Activated CD4-positive, alpha-beta T cell treated with anti-CD3 and anti-CD28 coated beads, Interleukin-2, Interleukin-4, amounts not matched to agents 100 ng/mL and 50 ng/mL, durations not matched to agents 16 hours and 8 hours (primary cell): Measurements from ENCODE around the gene NTHL1.
A peak's percentile ranks its signal among the peaks of the same experiment; 100 is the strongest.

Experiments used
- DNase-seq: peaks from one replicate; pipeline ENCODE4 v3.0.0-alpha.2; 2020; ENCODE audit warnings: low spot score

NTHL1 gene

DNA sequence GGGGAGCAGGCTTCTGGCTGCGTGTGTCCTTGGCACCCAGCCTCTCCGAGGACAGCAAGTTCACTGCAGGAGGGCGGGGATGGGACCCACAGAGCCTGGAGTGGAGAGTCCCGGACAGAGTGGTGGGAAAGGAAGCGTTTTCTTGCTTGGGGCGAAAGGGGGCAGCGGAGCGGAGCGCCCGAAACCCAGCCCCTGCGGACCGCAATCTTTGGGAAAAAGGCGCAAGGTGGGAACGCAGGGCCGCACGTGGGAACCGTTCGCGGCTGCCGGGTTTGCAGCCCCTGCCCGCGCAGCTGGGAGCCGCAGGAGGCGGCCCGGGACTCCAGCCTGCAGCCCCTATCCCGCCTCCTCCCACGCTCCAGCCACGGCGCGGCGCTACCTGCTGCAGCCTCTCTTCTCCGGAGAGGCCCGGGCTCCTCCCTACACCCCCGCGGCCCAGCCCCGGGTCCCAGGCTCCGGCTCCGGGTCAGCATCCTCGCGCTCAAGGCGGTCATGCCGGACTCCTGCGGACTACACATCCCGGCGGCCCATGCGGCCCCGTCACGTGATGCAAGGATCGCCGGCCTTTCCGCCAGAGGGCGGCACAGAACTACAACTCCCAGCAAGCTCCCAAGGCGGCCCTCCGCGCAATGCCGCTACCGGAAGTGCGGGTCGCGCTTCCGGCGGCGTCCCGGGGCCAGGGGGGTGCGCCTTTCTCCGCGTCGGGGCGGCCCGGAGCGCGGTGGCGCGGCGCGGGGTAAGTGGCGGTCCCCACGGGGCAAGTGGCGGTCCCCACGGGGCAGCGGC, at the start of gene NTHL1, which contains the start of gene TSC2:
Gene NTHL1 (minus strand): TSS at position 505 of the 786 bp plus-strand sequence. CDS start 11 bp downstream, at position 494.
Gene TSC2 (plus strand): TSS at position 656 of the 786 bp plus-strand sequence. CDS start 631 bp downstream, outside the sequence.
- DNase-seq, result peak; percentile 98

- no peak for DNase-seq
Measured at GRCh38 chr16:2096853-2097595, 49.4 kb upstream of the NTHL1 start.

GRCh38 chr16:2095918-2096582, 48.4 kb upstream of the NTHL1 start:
- DNase-seq, result no peak

DNA sequence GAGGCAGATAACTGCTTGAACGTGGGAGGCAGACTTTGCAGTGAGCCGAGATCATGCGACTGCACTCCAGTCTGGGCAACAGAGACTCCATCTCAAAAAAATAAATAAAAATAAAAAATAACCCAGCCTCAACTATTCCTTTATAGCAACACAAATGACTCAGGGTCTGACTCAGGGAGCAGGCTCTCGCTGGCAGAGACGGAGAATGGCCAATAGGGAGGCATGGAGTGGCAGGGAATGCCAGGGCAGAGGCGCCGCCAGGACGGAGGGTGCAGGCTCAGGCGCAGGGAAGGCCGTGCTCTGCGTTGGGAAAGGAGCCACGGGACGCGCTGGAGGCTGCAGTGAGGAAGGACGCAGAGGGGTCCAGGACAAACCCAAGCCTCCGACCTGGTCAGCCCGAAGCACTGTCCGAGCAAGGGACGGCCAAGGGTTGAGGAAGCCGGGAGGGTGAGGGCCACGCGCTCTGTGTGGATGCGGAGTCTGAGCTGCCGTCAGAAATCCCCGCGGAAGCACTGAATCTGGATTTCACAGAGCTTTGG, 47.8 kb upstream of the NTHL1 start:
- DNase-seq, result no peak

GRCh38 chr16:2093793-2094192, 46.2 kb upstream of the NTHL1 start:
- DNase-seq, result no peak

- DNase-seq, result no peak
Measured at GRCh38 chr16:2092866-2093265, 45.2 kb upstream of the NTHL1 start.

- DNase-seq, result no peak
Measured at GRCh38 chr16:2092256-2092620, 44.6 kb upstream of the NTHL1 start.

DNA sequence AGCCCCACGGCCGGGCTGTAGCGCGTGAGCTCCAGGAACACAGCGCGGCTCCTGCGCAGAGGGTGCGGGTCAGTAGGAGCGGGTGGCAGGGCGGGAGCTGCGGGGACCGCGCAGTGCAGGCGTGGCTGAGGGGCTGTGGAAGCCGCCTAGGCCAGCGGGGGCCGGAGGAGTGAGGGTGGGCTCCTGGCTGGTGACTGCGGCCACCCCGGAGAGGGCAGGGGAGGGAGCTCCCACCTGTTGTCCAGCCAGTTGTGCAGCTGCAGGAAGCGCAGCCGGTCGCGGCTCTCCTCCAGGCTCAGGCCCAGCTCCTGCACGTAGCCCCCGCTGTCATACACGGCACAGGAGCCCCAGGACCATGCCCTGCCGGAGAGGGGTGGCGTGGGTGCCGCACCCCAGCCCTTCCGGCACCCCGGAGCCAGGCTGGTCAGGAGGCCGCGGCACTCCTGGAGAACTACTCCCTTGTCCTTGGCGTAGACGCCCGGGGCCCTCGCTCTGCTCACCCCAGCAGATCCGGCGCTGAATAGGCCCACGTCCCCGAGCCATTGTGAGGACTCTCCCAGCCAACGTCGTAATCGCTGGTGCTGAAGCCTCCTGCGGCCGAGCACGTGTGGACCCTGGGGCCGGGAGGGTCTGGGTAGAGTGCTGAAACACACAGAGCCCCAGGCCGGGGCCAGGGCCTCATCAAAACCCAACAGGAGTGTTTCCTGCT, 44.1 kb upstream of the NTHL1 start:
- no peak for DNase-seq

DNA sequence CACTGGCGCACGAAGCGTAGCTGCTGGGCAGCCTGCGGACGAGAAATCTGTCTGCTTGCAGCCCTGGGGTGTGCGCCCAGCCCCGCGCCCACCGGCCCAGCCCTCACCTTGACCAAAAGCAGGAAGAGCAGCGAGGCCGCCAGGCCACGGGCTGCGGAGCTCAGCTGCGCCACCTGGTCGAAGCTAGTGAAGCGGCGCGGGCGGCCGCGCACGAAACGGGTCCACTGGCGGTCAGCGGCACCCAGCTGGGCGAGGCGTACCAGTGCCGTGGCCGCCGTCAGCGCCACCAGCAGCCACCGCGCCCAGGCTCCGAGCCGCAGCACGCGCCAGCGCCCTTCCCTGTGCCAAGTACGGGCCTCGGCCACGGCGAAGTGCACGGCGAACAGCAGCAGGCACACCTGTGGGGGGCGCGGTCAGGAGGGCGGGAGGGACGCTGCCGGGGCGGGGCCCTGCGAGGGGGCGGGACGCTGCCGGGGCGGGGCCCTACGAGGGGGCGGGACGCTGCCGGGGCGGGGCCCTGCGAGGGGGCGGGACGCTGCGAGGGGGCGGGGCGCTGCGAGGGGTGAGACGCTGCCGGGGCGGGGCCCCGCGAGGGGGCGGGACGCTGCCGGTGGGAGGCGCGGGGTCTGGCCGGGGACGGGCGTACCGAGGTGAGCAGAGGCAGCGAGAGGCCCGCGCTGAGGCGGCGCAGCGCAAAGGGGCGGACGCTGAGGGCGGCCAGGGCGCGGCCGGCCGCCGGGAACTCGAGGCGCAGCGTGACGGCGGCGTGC, 43.3 kb upstream of the NTHL1 start:
- peak; percentile 28 for DNase-seq

GRCh38 chr16:2090481-2090776, 42.8 kb upstream of the NTHL1 start:
- DNase-seq, result no peak

DNA sequence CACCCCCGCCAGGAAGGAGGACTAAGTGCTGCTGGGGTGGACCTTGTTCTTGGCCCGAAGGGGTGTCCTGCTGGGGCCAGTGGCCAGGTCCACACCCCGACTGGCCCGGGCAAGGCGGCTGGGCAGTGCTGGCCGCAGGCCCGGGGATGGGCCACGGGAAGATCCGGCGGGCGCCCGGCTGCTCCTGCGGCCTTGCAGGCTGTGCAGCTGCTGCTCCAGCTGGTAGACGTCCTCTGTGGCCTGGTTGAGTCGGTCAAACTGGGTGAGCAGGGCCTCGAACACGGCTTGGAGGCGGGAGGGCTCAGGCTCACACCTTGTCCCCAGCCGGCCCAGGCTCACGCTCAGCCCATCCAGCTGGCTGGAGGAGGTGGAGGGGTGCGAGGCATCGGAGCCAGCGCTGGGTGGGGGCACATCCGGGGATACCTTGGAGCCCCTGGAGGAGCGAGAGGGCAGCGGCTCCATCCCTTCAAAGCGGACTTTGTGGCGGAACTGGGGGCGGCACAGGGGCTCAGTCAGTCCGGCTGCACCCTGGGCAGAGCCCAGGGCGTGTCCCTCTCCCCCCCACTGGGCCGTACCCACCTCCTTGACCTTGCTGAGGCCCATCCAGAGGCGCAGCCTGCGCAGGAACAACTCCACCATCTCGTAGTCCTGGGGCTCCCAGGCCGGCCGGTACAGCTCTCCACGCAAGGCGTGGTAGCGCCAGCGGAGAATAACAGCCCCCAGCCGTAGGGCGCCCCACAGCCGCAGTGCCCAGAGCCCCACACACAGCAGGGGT, 42.3 kb upstream of the NTHL1 start:
- no peak for DNase-seq

- DNase-seq, result no peak
Measured at GRCh38 chr16:2088759-2089358, 41.2 kb upstream of the NTHL1 start.

DNA sequence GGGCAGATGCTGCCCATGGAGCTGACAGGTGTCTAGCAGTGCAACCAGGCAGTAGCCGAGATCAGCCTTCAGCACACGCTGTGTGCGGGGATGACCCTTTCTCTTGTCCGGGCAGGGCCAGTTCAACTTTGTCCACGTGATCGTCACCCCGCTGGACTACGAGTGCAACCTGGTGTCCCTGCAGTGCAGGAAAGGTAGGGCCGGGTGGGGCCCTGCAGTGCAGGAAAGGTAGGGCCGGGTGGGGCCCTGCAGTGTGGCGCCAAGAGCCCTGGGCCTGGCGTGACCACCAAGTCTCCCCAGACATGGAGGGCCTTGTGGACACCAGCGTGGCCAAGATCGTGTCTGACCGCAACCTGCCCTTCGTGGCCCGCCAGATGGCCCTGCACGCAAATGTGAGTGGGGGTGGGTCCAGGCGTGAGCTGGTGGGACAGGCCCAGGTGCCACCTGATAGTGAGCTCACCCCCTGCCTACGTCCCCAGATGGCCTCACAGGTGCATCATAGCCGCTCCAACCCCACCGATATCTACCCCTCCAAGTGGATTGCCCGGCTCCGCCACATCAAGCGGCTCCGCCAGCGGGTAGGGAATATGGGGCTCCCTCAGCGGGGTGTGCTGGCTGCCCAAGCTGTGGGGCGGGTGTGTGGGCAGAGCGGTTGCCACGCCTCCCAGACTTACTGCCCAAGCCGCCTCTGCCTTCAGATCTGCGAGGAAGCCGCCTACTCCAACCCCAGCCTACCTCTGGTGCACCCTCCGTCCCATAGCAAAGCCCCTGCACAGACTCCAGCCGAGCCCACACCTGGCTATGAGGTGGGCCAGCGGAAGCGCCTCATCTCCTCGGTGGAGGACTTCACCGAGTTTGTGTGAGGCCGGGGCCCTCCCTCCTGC, 40.4 kb upstream of the NTHL1 start:
- DNase-seq, result no peak

GRCh38 chr16:2086812-2087747, 39.4 kb upstream of the NTHL1 start:
- DNase-seq, result no peak

- no peak for DNase-seq
Measured at GRCh38 chr16:2086106-2086742, 38.6 kb upstream of the NTHL1 start.

DNA sequence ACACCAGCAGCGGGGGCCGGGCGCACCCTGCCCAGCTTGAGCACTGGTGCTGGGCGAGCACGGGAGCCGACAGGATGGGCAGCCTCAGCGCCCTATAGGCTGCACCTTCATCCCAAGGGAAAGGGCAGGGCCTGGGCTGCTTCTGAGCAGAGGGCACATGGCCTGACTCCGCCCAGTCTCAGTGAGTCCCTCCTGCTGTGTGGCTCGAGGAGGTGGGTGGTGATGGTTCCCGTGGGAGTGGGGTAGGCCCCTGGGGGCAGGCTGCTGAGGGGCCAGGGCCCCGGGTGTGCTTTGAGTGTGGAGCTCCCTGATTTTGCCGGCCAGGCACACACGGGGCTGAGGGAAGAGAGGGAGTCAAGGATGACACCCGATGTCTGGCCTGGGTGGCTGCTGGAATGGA, 38.0 kb upstream of the NTHL1 start:
- no peak for DNase-seq

DNA sequence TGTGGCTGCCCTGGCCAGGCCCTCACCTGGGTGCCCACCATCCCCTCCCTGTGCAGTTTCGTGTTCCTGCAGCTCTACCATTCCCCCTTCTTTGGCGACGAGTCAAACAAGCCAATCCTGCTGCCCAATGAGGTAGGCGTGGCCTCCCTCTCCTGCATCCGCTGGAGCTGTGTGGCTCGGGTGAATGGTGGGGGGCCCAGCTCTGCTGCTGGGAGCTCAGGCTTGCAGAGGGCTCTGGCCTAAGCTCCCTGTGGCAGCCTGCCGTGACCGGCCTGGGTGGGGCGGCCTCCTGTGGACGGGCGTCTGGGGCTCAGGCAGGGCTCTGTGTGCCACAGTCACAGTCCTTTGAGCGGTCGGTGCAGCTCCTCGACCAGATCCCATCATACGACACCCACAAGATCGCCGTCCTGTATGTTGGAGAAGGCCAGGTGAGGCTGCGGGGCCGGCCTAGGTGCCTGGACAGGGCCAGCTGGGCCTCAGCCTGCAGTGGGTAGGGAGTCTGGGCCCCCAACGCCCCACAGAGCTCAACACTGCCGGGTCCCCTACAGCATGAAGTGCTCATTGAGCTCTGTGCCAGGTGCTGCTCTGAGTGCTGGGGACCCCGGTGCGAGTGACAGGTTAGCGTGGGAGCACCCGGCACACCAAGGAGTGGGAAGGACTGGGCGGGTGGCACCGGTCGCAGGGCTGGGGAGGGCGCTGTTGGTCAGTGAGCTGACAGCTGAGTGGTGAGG, 37.4 kb upstream of the NTHL1 start:
- no peak for DNase-seq
